Measurements from ENCODE around the gene SALL1.

Gene SALL1

DNA sequence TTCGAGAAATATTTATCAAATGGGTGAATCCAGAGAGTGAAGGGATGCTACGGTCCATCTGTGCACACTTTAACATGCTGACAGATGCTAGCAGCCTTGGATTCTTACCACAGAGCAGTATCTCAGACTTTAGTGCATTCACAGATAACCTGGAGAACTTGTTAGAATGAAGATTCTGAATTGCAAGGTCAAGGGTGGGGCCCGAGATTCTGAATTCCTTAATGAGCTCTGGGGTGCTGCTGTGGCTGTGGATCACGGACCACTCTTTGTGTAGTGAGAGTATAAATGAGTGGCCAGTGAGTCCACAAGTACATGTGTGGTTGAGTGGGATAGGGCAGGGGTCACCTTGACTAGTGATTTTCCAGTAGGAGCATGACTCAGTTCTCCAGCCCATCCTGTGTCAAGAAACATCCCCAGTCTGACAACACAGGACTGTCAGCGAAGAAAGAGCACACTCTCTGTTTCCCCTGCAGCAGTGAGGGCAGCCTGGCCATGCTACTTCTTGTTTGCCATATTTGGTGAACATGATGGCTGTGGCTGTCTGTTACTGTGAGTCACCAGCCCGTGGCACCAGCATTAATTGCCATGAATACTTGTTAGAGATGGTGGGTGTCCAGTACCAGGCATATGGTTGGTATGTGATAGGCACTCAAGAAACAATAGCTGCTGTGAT is 13.0 kb upstream of the SALL1 start:
- H3K4me3 ChIP-seq (ENCODE audit: low read depth, low read length) = no peak overlapping the region
- no peak for DNase-seq
- TF ChIP-seq CTCF (IDR thresholded peaks at IDR 0.05; ENCODE audit: low read depth, low read length) = no peak
- H3K36me3 ChIP-seq = no peaks in the 10 kb centered on the region
- no peaks in the 10 kb centered on the region for H3K9me3 ChIP-seq (ENCODE audit: severe bottlenecking)
- no peak overlapping the region for H3K27ac ChIP-seq
- H3K27me3 ChIP-seq (ENCODE audit: insufficient read depth, low read depth, severe bottlenecking) = no peaks in the 10 kb centered on the region

GRCh38 chr16:51163366-51163765 is 12.3 kb upstream of the SALL1 start:
- DNase-seq = no peak
- no peaks in the 10 kb centered on the region for H3K36me3 ChIP-seq
- TF ChIP-seq CTCF (IDR thresholded peaks at IDR 0.05; ENCODE audit: low read depth, low read length) = no peak
- H3K4me3 ChIP-seq (ENCODE audit: low read depth, low read length) = no peak overlapping the region
- no peaks in the 10 kb centered on the region for H3K9me3 ChIP-seq (ENCODE audit: severe bottlenecking)
- H3K27me3 ChIP-seq (ENCODE audit: insufficient read depth, low read depth, severe bottlenecking) = no peaks in the 10 kb centered on the region
- H3K27ac ChIP-seq = no peak overlapping the region

- H3K27me3 ChIP-seq (ENCODE audit: insufficient read depth, low read depth, severe bottlenecking) = no peaks in the 10 kb centered on the region
- H3K36me3 ChIP-seq = no peaks in the 10 kb centered on the region
- no peak for TF ChIP-seq CTCF (IDR thresholded peaks at IDR 0.05; ENCODE audit: low read depth, low read length)
- H3K9me3 ChIP-seq (ENCODE audit: severe bottlenecking) = no peaks in the 10 kb centered on the region
- no peak for DNase-seq
- H3K27ac ChIP-seq = no peak overlapping the region
- H3K4me3 ChIP-seq (ENCODE audit: low read depth, low read length) = no peak overlapping the region
Measured at GRCh38 chr16:51161440-51162195, 10.5 kb upstream of the SALL1 start.

DNA sequence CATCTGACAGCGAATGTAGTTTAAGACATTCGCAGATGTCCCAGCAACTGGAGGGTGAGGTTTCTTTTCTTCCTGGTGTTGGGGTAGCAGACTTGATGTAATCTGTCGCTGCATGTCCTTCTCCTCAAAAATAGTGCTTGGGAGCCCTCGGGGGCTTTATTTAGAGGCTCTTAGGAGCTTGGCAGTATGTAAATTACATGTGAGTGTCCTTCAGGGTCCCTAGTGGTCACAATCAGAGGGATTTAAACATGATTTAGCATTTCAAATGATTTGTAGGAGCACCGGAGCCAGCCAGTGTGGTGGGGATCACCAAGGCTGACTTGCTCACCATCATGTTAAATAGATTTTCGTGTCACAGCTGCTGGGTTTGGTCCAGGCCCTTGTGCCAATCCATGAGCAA is 8.8 kb upstream of the SALL1 start:
- TF ChIP-seq CTCF (IDR thresholded peaks at IDR 0.05; ENCODE audit: low read depth, low read length) = no peak
- H3K4me3 ChIP-seq (ENCODE audit: low read depth, low read length) = no peak overlapping the region
- H3K9me3 ChIP-seq (ENCODE audit: severe bottlenecking) = no peaks in the 10 kb centered on the region
- no peaks in the 10 kb centered on the region for H3K36me3 ChIP-seq
- no peak for DNase-seq
- no peak overlapping the region for H3K27ac ChIP-seq
- no peaks in the 10 kb centered on the region for H3K27me3 ChIP-seq (ENCODE audit: insufficient read depth, low read depth, severe bottlenecking)

DNA sequence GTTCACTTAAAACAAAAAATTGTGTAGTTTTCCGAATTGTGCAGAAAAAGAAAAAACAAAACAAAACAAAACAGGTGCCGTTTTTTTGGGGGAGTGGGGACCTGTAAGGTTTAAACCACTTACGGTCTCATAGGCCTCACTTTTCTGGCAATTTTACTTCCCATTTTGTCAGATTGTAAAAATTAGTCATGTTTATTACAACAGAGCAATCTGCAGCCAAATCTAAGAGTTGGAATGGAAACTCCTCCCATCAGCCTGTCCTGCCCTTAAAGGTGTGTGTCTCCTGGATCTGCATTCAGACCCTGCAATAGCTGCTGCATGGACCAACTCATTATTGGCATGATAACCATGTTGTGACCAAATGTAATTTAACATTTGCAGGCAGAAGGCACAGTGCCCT is 8.2 kb upstream of the SALL1 start:
- no peaks in the 10 kb centered on the region for H3K36me3 ChIP-seq
- no peaks in the 10 kb centered on the region for H3K27me3 ChIP-seq (ENCODE audit: insufficient read depth, low read depth, severe bottlenecking)
- no peak overlapping the region for H3K4me3 ChIP-seq (ENCODE audit: low read depth, low read length)
- H3K27ac ChIP-seq = no peak overlapping the region
- TF ChIP-seq CTCF (IDR thresholded peaks at IDR 0.05; ENCODE audit: low read depth, low read length) = no peak
- no peaks in the 10 kb centered on the region for H3K9me3 ChIP-seq (ENCODE audit: severe bottlenecking)
- DNase-seq = no peak
